PC-3 (cell line): Measurements from ENCODE around the gene TWIST2.

Experiments used
- CTCF ChIP-seq: fragments of 300-600 bp; sonication (generic); conservative IDR thresholded peaks from 2 replicates; pipeline ENCODE4 v1.5.1; 2017; ENCODE audit warnings: antibody characterized with exemption, low read depth, mild to moderate bottlenecking, low read length
- EZH2 ChIP-seq: fragments of 300-600 bp; sonication (generic); IDR thresholded peaks from one replicate; pipeline ENCODE4 v1.6.1; 2017; ENCODE audit warnings: antibody characterized with exemption, mild to moderate bottlenecking, low read length; ENCODE audit not compliant: unreplicated experiment
- EZH2phosphoT487 ChIP-seq: fragments of 300-600 bp; sonication (generic); IDR thresholded peaks from 2 replicates; pipeline ENCODE4 v1.6.1; 2018; ENCODE audit warnings: mild to moderate bottlenecking, antibody characterized with exemption, low read length, borderline replicate concordance

- no peak for TF ChIP-seq CTCF
- no peak for TF ChIP-seq EZH2phosphoT487
- TF ChIP-seq EZH2 = no peak
Measured at GRCh38 chr2:238808761-238809160, 39.1 kb upstream of the TWIST2 start.
